Uterus (tissue), 4 donors: ENCODE results near the gene SETX. TPM values are rescaled to one million over a fixed set of nuclear protein-coding genes. Genes with fewer than 3 reads are reported as not detected.

ENCODE experiments used
- DNase-seq, 2 donors: peaks; one replicate each; pipeline ENCODE4 v3.0.0-alpha.2; 2019 to 2020
- H3K27ac ChIP-seq, 2 donors: fragments of 200-600 bp; sonication (generic); 1 replicate in 1 of 2; 2 replicates in 1 of 2; pipeline ENCODE4 v1.5.1; 2016 to 2018
- H3K27me3 ChIP-seq, 2 donors: fragments of 200-600 bp; sonication (generic); one replicate each; pipeline ENCODE4 v1.5.1; 2018 to 2019; ENCODE audit warnings: control low read depth in 1 of 2
- H3K36me3 ChIP-seq, 2 donors: fragments of 200-600 bp; sonication (generic); one replicate each; pipeline ENCODE4 v1.5.1; 2019; ENCODE audit warnings: control low read depth in 1 of 2
- H3K4me1 ChIP-seq, 2 donors: fragments of 200-600 bp; sonication (generic); one replicate each; pipeline ENCODE4 v1.5.1; 2018 to 2019; ENCODE audit warnings: control low read depth in 1 of 2
- H3K4me3 ChIP-seq, 2 donors: fragments of 200-600 bp; sonication (generic); 1 replicate in 1 of 2; 2 replicates in 1 of 2; pipeline ENCODE4 v1.5.1; 2018 to 2019; ENCODE audit warnings: mild to moderate bottlenecking in 1 of 2
- H3K9me3 ChIP-seq, 2 donors: fragments of 200-600 bp; sonication (generic); one replicate each; pipeline ENCODE4 v1.5.1; 2019; ENCODE audit warnings: control low read depth in 1 of 2
- POLR2A ChIP-seq, 2 donors: fragments of 450-650 bp; IDR thresholded peaks; one replicate each; pipeline ENCODE4 v1.6.1; 2016; ENCODE audit warnings: antibody characterized with exemption in 2 of 2, mild to moderate bottlenecking in 1 of 2, moderate library complexity in 1 of 2
- intact Hi-C: fragments of 100-400 bp; cut with DNase I; formaldehyde crosslinking; loops from one replicate; pipeline ENCODE4 v1.15.1; 2023; ENCODE audit warnings: low total_unique reads
- total RNA-seq, 4 donors: library from RNA; depleted of rRNA in 3 of 4; stranded (reverse); fragments of >200 nt in 3 of 4; gene quantifications; one replicate each; pipeline versions ENCODE4 v1.1.0 to v1.2.4, GENCODE V29; 2014 to 2023
- TF ChIP-seq, protein P1 (sequence below), 4 experiments: fragments of 200-600 bp in 2 of 4; fragments of 450-650 bp in 2 of 4; sonication (generic) in 2 of 4; IDR thresholded peaks; one replicate each; pipeline ENCODE4 v1.5.1; 2016 to 2019; ENCODE audit warnings: antibody characterized with exemption in 4 of 4, mild to moderate bottlenecking in 2 of 4, moderate library complexity in 1 of 4
- donor health status: DM: yes; HTN: yes; CAD: no.

Gene SETX
- total RNA-seq, 4 donors from 2014 or later = 36.5 to 117 (median 60.4) TPM

- TF ChIP-seq POLR2A (IDR thresholded peaks at IDR 0.05) = no peak
- TF ChIP-seq, protein P1, sequence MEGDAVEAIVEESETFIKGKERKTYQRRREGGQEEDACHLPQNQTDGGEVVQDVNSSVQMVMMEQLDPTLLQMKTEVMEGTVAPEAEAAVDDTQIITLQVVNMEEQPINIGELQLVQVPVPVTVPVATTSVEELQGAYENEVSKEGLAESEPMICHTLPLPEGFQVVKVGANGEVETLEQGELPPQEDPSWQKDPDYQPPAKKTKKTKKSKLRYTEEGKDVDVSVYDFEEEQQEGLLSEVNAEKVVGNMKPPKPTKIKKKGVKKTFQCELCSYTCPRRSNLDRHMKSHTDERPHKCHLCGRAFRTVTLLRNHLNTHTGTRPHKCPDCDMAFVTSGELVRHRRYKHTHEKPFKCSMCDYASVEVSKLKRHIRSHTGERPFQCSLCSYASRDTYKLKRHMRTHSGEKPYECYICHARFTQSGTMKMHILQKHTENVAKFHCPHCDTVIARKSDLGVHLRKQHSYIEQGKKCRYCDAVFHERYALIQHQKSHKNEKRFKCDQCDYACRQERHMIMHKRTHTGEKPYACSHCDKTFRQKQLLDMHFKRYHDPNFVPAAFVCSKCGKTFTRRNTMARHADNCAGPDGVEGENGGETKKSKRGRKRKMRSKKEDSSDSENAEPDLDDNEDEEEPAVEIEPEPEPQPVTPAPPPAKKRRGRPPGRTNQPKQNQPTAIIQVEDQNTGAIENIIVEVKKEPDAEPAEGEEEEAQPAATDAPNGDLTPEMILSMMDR (IDR thresholded peaks at IDR 0.05) = no peak
- no peaks in the 10 kb centered on the region for H3K9me3 ChIP-seq
- H3K27me3 ChIP-seq = no peaks in the 10 kb centered on the region
- no peak for DNase-seq
- H3K4me1 ChIP-seq = no peaks in the 10 kb centered on the region
- no peak overlapping the region for H3K4me3 ChIP-seq
- H3K36me3 ChIP-seq = no peaks in the 10 kb centered on the region
- H3K27ac ChIP-seq = no peak overlapping the region
- intact Hi-C loops = no loop called here
These were observed 45.7 kb downstream of the SETX start for GRCh38 chr9:132309056-132309455.

DNA sequence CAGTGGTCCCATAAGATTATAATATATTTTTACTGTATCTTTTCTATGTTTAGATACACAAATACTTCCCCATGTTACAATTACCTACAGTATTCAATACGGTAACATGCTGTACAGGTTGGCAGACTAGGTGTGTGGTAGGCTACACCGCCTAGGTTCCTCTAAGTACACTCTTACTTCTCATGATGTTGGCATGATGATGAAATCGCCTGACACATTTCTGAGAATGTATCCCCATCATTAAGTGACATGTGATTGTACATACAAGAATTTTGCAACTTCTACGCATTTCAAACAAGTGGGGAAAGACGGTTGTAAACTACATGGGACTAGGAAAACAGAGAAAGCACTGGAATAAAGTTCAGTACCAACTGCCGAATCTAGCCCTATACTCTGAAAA is 53.3 kb downstream of the SETX start:
- Histone ChIP-seq H3K4me1 (no peaks in the 10 kb centered on the region), H3K36me3 (no peaks in the 10 kb centered on the region), H3K27ac (no peak overlapping the region), H3K27me3 (no peaks in the 10 kb centered on the region), H3K4me3 (no peak overlapping the region), H3K9me3 (no peaks in the 10 kb centered on the region)
- no peak for TF ChIP-seq POLR2A (IDR thresholded peaks at IDR 0.05)
- TF ChIP-seq, protein P1 (IDR thresholded peaks at IDR 0.05) = no peak
- no peak for DNase-seq
- intact Hi-C loops = no loop called here

DNA sequence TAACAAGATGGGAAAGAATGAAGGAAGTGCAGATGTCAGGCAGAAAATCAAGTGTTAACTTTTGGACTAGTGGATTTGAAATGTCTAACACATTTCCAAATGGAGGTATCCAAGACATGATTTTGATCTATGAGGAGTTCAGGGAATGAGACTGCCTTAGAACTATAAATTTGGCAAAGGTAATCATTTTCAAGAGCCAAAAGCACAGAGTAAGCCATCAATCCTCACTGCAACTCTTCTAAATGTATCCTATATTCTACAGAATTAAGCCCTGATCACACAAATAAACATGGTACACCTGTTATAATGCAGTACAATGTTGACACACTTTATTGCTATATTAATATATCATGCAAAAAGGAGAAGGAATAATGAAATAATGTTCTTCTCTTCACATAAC is 55.6 kb downstream of the SETX start:
- H3K27me3 ChIP-seq = no peaks in the 10 kb centered on the region
- intact Hi-C loops = no loop called here
- no peaks in the 10 kb centered on the region for H3K4me1 ChIP-seq
- no peaks in the 10 kb centered on the region for H3K9me3 ChIP-seq
- TF ChIP-seq, protein P1 (IDR thresholded peaks at IDR 0.05) = no peak
- no peak for TF ChIP-seq POLR2A (IDR thresholded peaks at IDR 0.05)
- no peak overlapping the region for H3K27ac ChIP-seq
- H3K36me3 ChIP-seq = no peaks in the 10 kb centered on the region
- H3K4me3 ChIP-seq = no peak overlapping the region
- DNase-seq = no peak

GRCh38 chr9:132295181-132295580 is 59.6 kb downstream of the SETX start:
- intact Hi-C loops = no loop called here
- DNase-seq = no peak
- Histone ChIP-seq H3K36me3 (no peaks in the 10 kb centered on the region), H3K27ac (no peak overlapping the region), H3K27me3 (no peaks in the 10 kb centered on the region), H3K9me3 (no peaks in the 10 kb centered on the region), H3K4me3 (no peak overlapping the region), H3K4me1 (no peaks in the 10 kb centered on the region)
- TF ChIP-seq POLR2A (IDR thresholded peaks at IDR 0.05) = no peak
- TF ChIP-seq, protein P1 (IDR thresholded peaks at IDR 0.05) = no peak

GRCh38 chr9:132293145-132293721 is 61.6 kb downstream of the SETX start:
- no peaks in the 10 kb centered on the region for H3K9me3 ChIP-seq
- no peak overlapping the region for H3K4me3 ChIP-seq
- TF ChIP-seq, protein P1 (IDR thresholded peaks at IDR 0.05) = no peak
- no peak for TF ChIP-seq POLR2A (IDR thresholded peaks at IDR 0.05)
- no peak for DNase-seq
- no peaks in the 10 kb centered on the region for H3K36me3 ChIP-seq
- no peaks in the 10 kb centered on the region for H3K4me1 ChIP-seq
- H3K27me3 ChIP-seq = no peaks in the 10 kb centered on the region
- intact Hi-C loops = no loop called here
- no peak overlapping the region for H3K27ac ChIP-seq
